GM19035 (cell line): ENCODE measurements around the gene RANBP3.
"Not testable (repeated sequence)": the region's sequence is repeated elsewhere in the genome, so short reads cannot be mapped to it uniquely, and the experiment has no call there.

Experiments used
- ATAC-seq: cut with Tn5 transposase; IDR thresholded peaks from one replicate; pipeline ENCODE4 v1.9.1; 2021; ENCODE audit not compliant: unreplicated experiment

The RANBP3 gene

GRCh38 chr19:6006896-6007295 is 29.0 kb upstream of the RANBP3 start:
- ATAC-seq = no peak

DNA sequence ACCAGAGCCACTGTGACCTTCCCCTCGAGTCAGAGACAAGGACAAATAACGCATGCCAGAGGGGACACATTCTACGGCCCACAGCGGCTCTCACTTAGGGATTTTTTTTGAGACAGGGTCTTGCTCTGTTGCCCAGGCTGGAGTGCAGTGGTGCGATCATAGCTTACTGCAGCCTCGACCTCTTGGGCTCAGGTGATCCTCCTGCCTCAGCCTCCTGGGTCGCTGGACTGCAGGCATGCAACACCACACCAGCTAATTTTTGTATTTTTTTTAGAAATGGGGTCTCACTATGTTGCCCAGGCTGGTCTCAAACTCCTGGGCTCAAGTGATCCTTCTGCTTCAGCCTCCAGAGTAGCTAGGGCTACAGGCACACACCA is 28.1 kb upstream of the RANBP3 start:
- not testable (repeated sequence) for ATAC-seq

- no peak for ATAC-seq
These were observed 27.6 kb upstream of the RANBP3 start for GRCh38 chr19:6005321-6006069.

GRCh38 chr19:6003976-6004375 is 26.0 kb upstream of the RANBP3 start:
- no peak for ATAC-seq

DNA sequence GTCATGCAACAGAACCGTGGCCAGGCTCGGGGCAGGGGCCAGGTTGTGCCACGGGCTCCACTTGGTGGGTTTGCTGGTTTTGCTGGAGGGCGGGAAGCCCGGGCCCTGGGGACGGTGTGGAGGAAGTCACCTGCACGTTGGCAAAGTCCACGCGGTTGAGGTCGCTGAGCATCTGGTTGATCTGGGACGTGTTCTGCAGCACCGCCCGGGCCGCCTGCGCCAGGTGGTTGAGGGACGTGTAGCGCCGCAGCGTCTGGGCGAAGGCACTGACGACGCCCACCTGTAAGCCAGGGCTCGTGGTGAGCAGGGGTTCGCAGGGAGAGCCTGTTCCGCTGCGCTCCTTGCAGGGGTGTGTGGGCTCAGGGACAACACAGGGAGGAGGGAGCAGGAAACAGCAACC is 24.7 kb upstream of the RANBP3 start:
- ATAC-seq = no peak

DNA sequence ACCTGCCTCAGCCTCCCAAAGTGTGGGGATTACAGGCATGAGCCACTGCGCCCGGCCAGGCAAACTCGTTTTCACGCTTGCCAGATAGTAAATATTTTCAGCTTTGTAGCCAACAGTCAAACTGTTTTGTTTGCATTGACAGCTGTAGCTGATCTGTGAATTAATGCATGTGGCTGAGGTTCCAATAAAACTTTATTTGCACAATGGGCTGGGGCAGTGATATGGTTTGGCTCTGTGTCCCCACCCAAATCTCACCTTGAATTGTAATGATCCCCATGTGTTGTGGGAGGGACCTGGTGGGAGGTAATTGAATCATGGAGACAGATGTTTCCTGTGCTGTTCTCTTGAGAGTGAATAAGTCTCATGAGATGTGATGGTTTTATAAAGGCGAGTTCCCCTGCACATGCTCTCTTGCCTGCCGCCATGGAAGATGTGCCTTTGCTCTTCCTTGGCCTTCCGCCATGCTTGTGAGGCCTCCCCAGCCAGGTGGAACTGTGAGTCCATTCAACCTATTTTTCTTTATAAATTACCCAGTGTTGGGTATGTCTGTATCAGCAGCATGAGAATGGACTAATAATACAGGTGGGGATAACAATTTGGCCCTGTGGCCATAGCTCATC is 22.4 kb upstream of the RANBP3 start:
- no peak for ATAC-seq

GRCh38 chr19:5999693-6000092 is 21.8 kb upstream of the RANBP3 start:
- ATAC-seq = no peak

GRCh38 chr19:5997371-5997770 is 19.4 kb upstream of the RANBP3 start:
- no peak for ATAC-seq

- no peak for ATAC-seq
These were observed 18.8 kb upstream of the RANBP3 start for GRCh38 chr19:5996623-5997320.

DNA sequence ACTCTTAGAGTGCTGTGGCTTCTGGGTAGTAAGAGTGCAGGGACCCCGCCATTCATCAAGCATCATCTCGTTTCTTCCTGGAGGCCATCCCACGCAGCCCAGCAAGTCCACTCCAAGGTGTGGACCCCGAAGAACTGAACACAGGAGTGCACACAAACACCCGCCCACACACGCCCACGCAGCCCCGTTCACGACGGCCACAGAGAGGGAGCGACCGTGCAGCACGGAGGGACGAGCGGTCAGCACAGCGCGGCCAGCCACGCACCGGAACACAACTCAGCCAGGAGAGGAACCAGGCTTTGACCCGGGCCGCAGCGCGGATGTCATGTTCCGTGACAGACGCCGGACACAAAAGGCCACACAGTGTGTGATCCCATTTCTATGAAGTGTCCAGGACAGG is 18.2 kb upstream of the RANBP3 start:
- no peak for ATAC-seq

DNA sequence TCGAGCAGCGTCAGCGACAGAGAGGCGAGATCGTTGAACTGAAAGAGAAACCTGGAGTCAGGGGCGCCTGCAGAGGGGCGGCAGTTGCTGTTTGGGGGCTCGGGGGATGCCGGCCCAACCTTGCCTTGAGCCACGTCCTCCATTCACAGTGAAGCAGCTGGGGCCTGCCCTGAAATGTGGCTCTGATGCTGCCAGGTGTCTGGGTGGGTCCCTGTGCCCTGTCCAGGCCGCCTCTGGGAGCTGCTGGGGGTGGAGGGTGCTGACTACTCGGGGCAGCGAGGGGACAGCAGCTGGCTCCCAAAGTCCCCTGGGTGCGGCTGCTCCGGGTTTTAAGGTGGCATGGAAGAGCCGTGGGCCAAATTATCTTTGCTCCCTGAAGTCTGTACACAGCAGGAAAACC is 17.7 kb upstream of the RANBP3 start:
- ATAC-seq = no peak

DNA sequence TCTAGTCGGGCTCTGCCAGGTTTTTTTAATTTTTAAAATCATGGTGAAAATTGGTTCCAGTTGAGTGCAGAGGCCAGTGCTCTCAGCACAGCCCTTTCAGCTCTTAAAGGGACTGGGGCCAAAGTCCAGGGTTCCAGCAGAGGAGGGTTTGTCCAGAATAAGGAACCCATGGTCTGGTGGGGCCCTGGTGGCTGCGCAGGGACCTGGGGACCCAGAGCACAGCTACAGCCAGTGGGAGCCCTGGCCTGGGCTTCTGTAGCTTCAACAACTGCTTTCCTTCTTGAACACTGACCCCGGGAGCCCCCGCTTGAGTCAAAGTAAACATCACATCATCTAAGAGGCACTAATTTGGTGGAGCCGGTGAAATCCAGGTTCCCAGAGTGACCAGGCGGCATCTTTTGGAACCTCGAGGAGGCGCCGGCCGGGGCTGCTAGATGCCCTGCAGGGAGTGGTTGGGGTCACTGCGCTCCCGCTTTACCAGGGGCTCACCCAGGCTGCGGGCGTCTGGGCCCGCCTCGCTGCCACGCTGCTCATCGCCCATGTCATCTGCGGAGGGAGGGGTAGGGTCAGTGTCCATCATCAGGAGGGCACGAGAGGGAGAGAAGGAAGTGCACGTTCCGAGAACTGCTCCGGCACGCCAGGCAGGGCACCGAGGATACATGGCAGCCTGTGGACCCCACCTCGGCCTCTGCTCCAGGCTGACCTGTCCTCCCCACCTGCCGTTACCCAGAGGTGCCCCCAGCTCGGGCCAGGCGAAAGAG is 16.6 kb upstream of the RANBP3 start:
- ATAC-seq = no peak

- no peak for ATAC-seq
These were observed 15.9 kb upstream of the RANBP3 start for GRCh38 chr19:5993648-5994358.

DNA sequence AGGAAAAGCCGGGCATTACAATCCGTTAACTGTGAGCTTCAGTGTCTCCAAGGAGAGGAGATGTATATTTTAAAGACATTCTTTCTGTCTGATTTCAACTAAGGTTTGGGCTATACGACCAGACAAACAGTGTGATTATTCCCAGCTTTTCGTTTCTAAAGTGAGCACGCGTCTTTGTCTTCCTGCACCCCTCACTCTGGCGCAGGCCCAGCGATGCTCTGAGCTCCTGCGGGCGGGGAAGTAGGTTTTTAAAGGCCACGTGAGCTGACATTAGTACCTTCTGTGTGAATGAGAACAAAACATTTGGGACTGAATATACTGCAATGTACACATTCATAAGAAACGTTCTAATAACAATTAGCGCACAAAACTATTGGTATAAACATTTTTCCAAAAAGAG is 15.3 kb upstream of the RANBP3 start:
- ATAC-seq = no peak

GRCh38 chr19:5992756-5993155 is 14.8 kb upstream of the RANBP3 start:
- no peak for ATAC-seq

DNA sequence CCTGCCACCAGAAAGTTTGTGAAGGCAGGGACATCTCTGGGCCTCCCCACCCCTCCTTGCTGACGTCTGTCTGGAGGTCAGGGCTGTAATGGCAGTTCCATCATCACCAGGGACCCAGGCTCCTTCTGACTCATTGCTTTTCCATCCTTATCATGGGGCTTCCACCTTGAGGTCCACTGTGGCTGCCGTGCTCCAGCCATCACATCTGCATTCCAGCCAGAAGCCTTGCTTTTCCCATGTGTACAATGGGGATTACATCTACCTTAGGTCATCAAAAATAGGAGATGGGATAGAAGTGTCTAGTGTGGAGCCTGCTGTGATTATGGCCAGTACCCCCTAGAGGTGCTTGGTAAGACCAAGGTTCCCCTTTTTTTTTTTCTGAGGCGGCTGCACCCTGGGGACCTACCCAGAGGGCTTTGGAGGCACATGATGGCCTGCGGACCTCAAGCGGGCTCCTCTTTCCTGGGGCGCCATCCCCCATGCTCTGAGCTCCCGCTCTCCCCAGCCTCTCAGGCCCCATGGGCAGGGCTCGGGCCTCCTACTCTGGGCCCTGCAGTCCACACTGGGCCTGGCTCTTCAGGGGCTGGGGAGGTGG is 13.4 kb upstream of the RANBP3 start:
- no peak for ATAC-seq

DNA sequence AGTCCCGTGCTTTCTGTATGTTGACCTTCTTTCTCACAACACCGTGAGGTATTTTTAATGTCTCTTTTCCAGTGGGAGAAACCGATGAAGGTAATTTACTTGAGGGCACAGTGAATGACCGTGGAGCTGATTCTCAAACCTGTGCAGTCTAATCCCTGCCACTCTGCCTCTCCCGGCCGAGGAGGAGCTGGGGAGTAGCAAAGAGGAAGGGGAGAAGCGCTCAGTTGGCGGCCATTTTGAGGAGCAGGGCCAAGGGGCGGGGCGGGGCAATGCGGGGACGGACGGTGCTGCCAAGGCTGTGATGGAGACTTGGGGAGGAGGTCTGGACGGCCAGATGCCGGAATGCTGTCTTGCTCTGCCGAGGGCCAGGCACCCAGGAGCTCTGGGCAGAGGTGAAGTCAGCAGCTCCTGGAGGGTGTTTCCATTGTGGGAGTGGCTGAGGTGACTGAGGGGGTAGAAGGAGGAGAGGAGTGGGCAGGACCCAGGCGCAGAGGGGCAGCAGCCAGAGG is 12.4 kb upstream of the RANBP3 start:
- ATAC-seq = no peak

GRCh38 chr19:5989388-5990074 is 11.6 kb upstream of the RANBP3 start:
- no peak for ATAC-seq

DNA sequence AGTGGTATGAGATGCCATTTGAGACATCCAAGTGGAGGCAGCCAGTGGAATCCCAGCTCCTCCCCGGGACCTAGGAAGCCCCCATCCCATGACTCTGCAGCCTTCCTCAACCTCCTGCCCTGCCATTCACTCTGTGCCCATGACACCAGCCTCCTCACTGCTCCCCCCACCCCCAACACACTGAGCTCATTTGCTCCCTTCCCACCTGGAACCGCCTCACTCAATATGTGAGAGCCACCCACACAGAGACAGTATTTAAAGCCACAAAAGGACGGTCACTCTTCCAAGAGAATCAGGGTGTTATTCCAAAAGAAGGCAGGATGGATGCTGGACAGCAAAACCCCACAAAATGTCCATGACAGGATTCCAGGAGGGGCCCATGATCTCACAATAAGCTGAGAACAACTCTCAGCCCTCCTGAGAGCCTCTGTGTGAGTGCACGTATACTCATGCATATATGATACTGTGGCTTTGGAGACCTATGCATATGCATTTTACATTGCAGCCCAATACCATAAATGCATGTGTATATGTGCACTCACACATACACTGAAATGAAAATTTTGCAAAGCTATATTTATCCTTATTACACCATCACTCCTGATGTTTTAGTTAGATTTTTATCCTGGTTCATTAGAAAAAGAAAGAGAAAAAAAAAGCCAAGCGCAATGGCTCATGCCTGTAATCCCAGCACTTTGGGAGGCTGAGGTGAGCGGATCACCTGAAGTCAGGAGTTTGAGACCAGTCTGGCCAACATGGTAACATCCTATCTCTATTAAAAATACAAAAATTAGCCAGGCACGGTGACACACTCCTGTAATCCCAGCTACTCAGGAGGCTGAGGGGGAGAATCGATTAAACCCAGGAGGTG is 10.8 kb upstream of the RANBP3 start:
- no peak for ATAC-seq
